ENCODE results near the gene GALNT10. TPM values are rescaled to one million over a fixed set of nuclear protein-coding genes. Genes with fewer than 3 reads are reported as not detected.
A peak's percentile ranks its signal among the peaks of the same experiment; 100 is the strongest.

The GALNT10 gene
- total and polyA plus RNA-seq, 10 of the 15 experiments (the other 5 are each of a cell fraction or from before 2014, with no cell fraction given) = 3.9 to 35.4 (median 15.5) TPM

DNA sequence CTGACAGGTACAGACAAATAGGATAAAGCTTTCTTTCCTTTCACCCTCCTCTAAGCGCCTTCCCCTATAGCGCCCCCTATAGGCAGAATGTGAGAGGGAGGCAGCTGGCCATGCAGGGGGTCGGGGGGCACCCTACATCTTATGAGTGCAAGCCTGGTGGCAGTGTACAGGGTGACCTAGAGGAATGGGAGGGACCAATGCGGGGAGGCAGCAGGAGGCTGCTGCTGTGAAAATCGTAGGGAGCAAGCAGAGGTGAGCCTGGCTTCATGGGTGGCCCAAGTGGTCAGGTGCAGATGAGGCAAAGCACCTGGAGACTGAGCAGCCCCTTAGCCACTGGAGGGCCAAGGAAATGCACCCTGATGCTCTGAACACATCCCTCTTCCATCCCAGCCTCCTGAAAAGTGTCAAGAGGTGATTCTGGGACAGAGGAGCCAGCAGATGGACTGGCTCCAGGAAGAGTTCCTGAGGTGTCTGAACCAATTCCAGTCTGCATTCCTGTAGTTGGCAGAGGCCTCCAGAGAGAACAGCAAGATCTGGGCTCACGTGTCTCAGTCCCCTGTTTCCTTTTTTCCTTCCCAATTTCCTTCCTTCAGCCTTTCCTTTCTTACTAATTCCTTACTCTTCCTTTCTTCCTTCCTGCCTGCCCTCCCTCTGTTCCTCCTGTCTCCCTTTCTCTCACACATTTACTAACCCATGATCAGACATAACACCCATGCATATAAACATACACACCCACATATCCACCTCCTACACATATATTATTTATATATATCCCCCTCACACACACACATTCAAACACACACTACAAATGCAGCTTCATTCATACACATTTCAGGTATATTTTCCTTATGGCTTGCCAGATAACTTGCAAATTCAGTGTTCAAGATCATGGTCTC, 32.8 kb upstream of the GALNT10 start:
- WGBS (ENCODE audit: insufficient coverage, insufficient replicate concordance, low lambda C conversion rate, missing lambda C conversion rate) = 16% methylated on average over 6 of the region's 6 CpGs
- intact Hi-C loops (cut with micrococcal nuclease; ENCODE audit: unreplicated experiment) (no loop called here), in situ Hi-C loops (cut with MboI) (no loop called here)
- SMC1A ChIA-PET (ENCODE audit: uncharacterized antibody, unreplicated experiment) = no interaction called here
- Histone ChIP-seq H3K36me3 (ENCODE audit: control insufficient read depth in 2 of 2, insufficient read depth in 2 of 2, low read length in 1 of 2) (no peaks in the 10 kb centered on the region), H3K4me2 (ENCODE audit: control insufficient read depth, insufficient read depth) (no peak overlapping the region), H3K27me3 (replicated peaks in 1 of 2; ENCODE audit: control insufficient read depth in 2 of 2, insufficient read depth in 2 of 2, low read length in 1 of 2) (peaks cover 0 to 3% of the 10 kb centered on the region in 2 experiments; a peak in 1 of 4 replicates), H4K20me1 (ENCODE audit: control insufficient read depth, insufficient read depth) (no peaks in the 10 kb centered on the region), H3K4me1 (ENCODE audit: control insufficient read depth, insufficient read depth, low read length) (no peaks in the 10 kb centered on the region), H2AFZ (ENCODE audit: control insufficient read depth, low read depth, low read length) (no peak overlapping the region), H3K9ac (ENCODE audit: control insufficient read depth, insufficient read depth, low read length) (no peak overlapping the region), H3K79me2 (ENCODE audit: control insufficient read depth, insufficient read depth, low read length) (no peaks in the 10 kb centered on the region), H3K4me3 (no peak overlapping the region), H3K9me3 (replicated peaks; ENCODE audit: control insufficient read depth, insufficient read depth, low read length) (no peaks in the 10 kb centered on the region), H3K27ac (ENCODE audit: control insufficient read depth, insufficient read depth) (no peak overlapping the region)
- peak; percentile 36; the same call in 1 of the 3 replicates for ATAC-seq
- no peak for FAIRE-seq
- no peak for DNase-seq (ENCODE audit: low read depth, low spot score)
- CTCF ChIA-PET = interaction anchor here (0.5 to 1.9 kb wide), 13 partner anchors 8 to 99 kb away, joined by 3 to 10 read pairs (median 4); no protein-coding TSS in a partner anchor
- RAD21 ChIA-PET (ENCODE audit: unreplicated experiment) = interaction anchor here (1.0 kb wide), 1 partner anchor 86 kb away, joined by 4 read pairs; no protein-coding TSS in a partner anchor
- POLR2A ChIA-PET = no interaction called here
- TF ChIP-seq, protein P1, sequence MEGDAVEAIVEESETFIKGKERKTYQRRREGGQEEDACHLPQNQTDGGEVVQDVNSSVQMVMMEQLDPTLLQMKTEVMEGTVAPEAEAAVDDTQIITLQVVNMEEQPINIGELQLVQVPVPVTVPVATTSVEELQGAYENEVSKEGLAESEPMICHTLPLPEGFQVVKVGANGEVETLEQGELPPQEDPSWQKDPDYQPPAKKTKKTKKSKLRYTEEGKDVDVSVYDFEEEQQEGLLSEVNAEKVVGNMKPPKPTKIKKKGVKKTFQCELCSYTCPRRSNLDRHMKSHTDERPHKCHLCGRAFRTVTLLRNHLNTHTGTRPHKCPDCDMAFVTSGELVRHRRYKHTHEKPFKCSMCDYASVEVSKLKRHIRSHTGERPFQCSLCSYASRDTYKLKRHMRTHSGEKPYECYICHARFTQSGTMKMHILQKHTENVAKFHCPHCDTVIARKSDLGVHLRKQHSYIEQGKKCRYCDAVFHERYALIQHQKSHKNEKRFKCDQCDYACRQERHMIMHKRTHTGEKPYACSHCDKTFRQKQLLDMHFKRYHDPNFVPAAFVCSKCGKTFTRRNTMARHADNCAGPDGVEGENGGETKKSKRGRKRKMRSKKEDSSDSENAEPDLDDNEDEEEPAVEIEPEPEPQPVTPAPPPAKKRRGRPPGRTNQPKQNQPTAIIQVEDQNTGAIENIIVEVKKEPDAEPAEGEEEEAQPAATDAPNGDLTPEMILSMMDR (IDR thresholded peaks at IDR 0.05 in 2 of 3, conservative IDR thresholded peaks at IDR 0.05 in 1 of 3; ENCODE audit: control insufficient read depth in 2 of 3, extremely low read depth in 1 of 3, insufficient read depth in 1 of 3, low read depth in 3 of 3, low read length in 3 of 3) = peak; percentile 15 to 44 (median 44); a peak in 5 of 6 replicates
- no peak for TF ChIP-seq JUNB (IDR thresholded peaks at IDR 0.05)
- no TSS peak for BruUV-seq (replicated peaks)

DNA sequence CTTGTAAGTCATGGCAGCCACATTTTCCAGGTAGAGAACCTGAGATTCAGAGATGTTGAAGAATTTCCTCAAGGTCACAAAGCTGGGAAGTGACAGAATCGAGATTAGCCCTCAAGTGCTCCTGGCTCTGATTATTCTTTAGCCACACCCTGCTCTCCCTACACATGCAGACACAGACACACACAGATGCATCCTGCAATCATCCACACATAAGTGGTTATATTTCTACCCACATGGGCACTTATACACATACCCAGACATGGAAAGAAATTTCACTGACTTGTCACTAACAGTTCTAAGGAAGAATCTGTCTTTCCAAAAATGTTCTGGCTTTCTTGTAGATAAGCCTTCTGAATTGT, 32.2 kb upstream of the GALNT10 start:
- H3K27me3 ChIP-seq (replicated peaks in 1 of 2; ENCODE audit: control insufficient read depth in 2 of 2, insufficient read depth in 2 of 2, low read length in 1 of 2) = peaks cover 0 to 4% of the 10 kb centered on the region in 2 experiments; a peak in 1 of 4 replicates
- H3K36me3 ChIP-seq (ENCODE audit: control insufficient read depth in 2 of 2, insufficient read depth in 2 of 2, low read length in 1 of 2) = no peaks in the 10 kb centered on the region
- no peak for FAIRE-seq
- WGBS (ENCODE audit: insufficient coverage, insufficient replicate concordance, low lambda C conversion rate, missing lambda C conversion rate) = 0% methylated on average over 1 of the region's 1 CpG
- CTCF ChIA-PET = interaction anchor here (1.2 to 1.9 kb wide), 5 partner anchors 13 to 251 kb away, joined by 3 to 7 read pairs (median 3); no protein-coding TSS in a partner anchor
- no peak for DNase-seq (ENCODE audit: low read depth, low spot score)
- no peaks in the 10 kb centered on the region for H3K9me3 ChIP-seq (replicated peaks; ENCODE audit: control insufficient read depth, insufficient read depth, low read length)
- POLR2A ChIA-PET = no interaction called here
- SMC1A ChIA-PET (ENCODE audit: uncharacterized antibody, unreplicated experiment) = no interaction called here
- no peak for ATAC-seq
- intact Hi-C loops (cut with micrococcal nuclease; ENCODE audit: unreplicated experiment) = no loop called here
- H3K79me2 ChIP-seq (ENCODE audit: control insufficient read depth, insufficient read depth, low read length) = no peaks in the 10 kb centered on the region
- no TSS peak for BruUV-seq (replicated peaks)
- no peak overlapping the region for H3K4me3 ChIP-seq
- no peaks in the 10 kb centered on the region for H3K4me1 ChIP-seq (ENCODE audit: control insufficient read depth, insufficient read depth, low read length)
- H2AFZ ChIP-seq (ENCODE audit: control insufficient read depth, low read depth, low read length) = no peak overlapping the region
- no peak overlapping the region for H3K27ac ChIP-seq (ENCODE audit: control insufficient read depth, insufficient read depth)
- H3K9ac ChIP-seq (ENCODE audit: control insufficient read depth, insufficient read depth, low read length) = no peak overlapping the region
- no peaks in the 10 kb centered on the region for H4K20me1 ChIP-seq (ENCODE audit: control insufficient read depth, insufficient read depth)
- in situ Hi-C loops (cut with MboI) = no loop called here
- no peak overlapping the region for H3K4me2 ChIP-seq (ENCODE audit: control insufficient read depth, insufficient read depth)
- RAD21 ChIA-PET (ENCODE audit: unreplicated experiment) = no interaction called here
- TF ChIP-seq, protein P1 (IDR thresholded peaks at IDR 0.05 in 2 of 3, conservative IDR thresholded peaks at IDR 0.05 in 1 of 3; ENCODE audit: control insufficient read depth in 2 of 3, extremely low read depth in 1 of 3, insufficient read depth in 1 of 3, low read depth in 3 of 3, low read length in 3 of 3) = no peak
- TF ChIP-seq, protein P2, sequence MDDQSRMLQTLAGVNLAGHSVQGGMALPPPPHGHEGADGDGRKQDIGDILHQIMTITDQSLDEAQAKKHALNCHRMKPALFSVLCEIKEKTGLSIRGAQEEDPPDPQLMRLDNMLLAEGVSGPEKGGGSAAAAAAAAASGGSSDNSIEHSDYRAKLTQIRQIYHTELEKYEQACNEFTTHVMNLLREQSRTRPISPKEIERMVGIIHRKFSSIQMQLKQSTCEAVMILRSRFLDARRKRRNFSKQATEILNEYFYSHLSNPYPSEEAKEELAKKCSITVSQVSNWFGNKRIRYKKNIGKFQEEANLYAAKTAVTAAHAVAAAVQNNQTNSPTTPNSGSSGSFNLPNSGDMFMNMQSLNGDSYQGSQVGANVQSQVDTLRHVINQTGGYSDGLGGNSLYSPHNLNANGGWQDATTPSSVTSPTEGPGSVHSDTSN (IDR thresholded peaks at IDR 0.05; ENCODE audit: insufficient replicate concordance, low read depth, low read length) = no peak
- no peak for TF ChIP-seq PAX5 (IDR thresholded peaks at IDR 0.05; ENCODE audit: borderline replicate concordance, low read depth, low read length)
- TF ChIP-seq CHD2 (IDR thresholded peaks at IDR 0.05; ENCODE audit: borderline replicate concordance, low read depth, low read length) = no peak
- TF ChIP-seq, protein P3, sequence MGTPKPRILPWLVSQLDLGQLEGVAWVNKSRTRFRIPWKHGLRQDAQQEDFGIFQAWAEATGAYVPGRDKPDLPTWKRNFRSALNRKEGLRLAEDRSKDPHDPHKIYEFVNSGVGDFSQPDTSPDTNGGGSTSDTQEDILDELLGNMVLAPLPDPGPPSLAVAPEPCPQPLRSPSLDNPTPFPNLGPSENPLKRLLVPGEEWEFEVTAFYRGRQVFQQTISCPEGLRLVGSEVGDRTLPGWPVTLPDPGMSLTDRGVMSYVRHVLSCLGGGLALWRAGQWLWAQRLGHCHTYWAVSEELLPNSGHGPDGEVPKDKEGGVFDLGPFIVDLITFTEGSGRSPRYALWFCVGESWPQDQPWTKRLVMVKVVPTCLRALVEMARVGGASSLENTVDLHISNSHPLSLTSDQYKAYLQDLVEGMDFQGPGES (IDR thresholded peaks at IDR 0.05) = no peak
- no peak for TF ChIP-seq KAT2A (conservative IDR thresholded peaks at IDR 0.05; ENCODE audit: control insufficient read depth, low read depth, low read length)
